ENCODE measurements around the gene EIF3I. TPM values are rescaled to one million over a fixed set of nuclear protein-coding genes. Genes with fewer than 3 reads are reported as not detected.

Gene EIF3I
- total and polyA plus RNA-seq, 2 of the 13 experiments (the other 11 are each of a cell fraction or from before 2014, with no cell fraction given) = 210 to 223 TPM

DNA sequence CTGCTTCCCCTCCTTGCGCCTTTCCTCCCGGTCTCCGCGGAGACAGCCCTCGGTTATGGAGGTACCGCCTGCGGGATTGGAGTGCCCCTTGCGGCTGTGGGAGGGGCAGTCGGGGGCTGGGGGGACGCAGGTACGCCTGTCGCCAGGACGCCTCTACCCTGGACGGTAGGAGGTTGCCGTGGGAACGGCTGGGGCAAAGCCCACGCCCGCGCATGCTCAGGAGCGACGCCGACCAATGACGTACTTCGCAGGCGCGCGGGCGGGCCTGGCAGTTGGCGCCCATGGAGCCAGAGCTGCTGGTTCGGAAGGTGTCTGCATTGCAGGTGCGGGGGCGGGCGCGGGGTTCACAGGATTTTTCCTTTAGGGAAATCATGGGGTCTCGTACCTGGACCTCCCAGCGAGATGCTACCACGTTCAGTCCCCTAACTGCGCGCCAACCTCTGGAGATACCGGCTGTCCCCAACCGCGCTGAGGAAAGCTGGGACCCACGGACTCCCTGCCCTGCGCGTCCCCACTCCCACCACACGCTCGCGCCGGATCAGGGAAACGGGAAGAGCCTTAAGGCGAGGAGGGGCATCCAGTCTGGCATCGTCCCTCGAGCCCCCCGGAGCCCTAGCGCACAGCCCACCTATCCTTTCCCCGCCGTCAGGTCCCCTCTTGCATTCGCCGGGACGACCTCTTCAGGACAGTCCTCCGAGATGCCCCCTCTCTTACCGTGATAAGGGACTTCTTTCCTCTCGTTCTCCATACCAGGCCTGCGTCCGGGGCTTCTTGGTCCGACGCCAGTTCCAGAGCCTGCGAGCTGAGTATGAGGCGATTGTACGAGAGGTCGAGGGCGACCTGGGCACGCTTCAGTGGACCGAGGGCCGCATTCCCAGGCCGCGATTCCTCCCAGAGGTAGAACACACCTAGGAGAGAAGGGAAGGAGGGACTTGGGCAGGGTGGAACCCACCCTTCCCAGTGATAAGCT, 16.5 kb upstream of the EIF3I start, which contains the start of gene IQCC (continued):
- TF ChIP-seq HCFC1 (IDR thresholded peaks at IDR 0.05; ENCODE audit: low read depth, low read length) (peak; percentile 30; the same call in 1 of the 2 replicates), SNAI1 (CRISPR knock-in tag; IDR thresholded peaks at IDR 0.05; ENCODE audit: borderline replicate concordance) (no peak), TEAD2 (CRISPR knock-in tag; IDR thresholded peaks at IDR 0.05) (no peak), HNRNPL (IDR thresholded peaks at IDR 0.05; ENCODE audit: low read depth, low read length) (no peak), ZMAT3 (CRISPR knock-in tag; conservative IDR thresholded peaks at IDR 0.05) (no peak), ZNF329 (CRISPR knock-in tag; IDR thresholded peaks at IDR 0.05; ENCODE audit: low read depth) (no peak), ZFP90 (CRISPR knock-in tag; IDR thresholded peaks at IDR 0.05; ENCODE audit: borderline replicate concordance) (no peak), ZNF343 (CRISPR knock-in tag; IDR thresholded peaks at IDR 0.05) (no peak), KAT2B (IDR thresholded peaks at IDR 0.05; ENCODE audit: borderline replicate concordance, low read depth, low read length) (no peak), ZNF800 (CRISPR knock-in tag; IDR thresholded peaks at IDR 0.05) (no peak), ZNF768 (CRISPR knock-in tag; IDR thresholded peaks at IDR 0.05) (no peak), XBP1 (CRISPR knock-in tag; IDR thresholded peaks at IDR 0.05) (no peak), ELF1 (CRISPR knock-in tag; IDR thresholded peaks at IDR 0.05) (no peak), KDM1A (CRISPR knock-in tag; IDR thresholded peaks at IDR 0.05) (no peak), BCLAF1 (IDR thresholded peaks at IDR 0.05) (no peak), SAFB2 (CRISPR knock-in tag; IDR thresholded peaks at IDR 0.05; ENCODE audit: borderline replicate concordance, low read depth) (0 out of 2 replicates have a peak, but pooled peaks have one; percentile 36), MTERF4 (CRISPR knock-in tag; IDR thresholded peaks at IDR 0.05) (0 out of 2 replicates have a peak, but pooled peaks have one; percentile 15), JUN (CRISPR knock-in tag; IDR thresholded peaks at IDR 0.05) (no peak)
- TF ChIP-seq, protein P1, sequence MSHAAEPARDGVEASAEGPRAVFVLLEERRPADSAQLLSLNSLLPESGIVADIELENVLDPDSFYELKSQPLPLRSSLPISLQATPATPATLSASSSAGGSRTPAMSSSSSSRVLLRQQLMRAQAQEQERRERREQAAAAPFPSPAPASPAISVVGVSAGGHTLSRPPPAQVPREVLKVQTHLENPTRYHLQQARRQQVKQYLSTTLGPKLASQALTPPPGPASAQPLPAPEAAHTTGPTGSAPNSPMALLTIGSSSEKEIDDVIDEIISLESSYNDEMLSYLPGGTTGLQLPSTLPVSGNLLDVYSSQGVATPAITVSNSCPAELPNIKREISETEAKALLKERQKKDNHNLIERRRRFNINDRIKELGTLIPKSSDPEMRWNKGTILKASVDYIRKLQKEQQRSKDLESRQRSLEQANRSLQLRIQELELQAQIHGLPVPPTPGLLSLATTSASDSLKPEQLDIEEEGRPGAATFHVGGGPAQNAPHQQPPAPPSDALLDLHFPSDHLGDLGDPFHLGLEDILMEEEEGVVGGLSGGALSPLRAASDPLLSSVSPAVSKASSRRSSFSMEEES (CRISPR knock-in tag; IDR thresholded peaks at IDR 0.05) = 0 out of 2 replicates have a peak, but pooled peaks have one; percentile 31
- TF ChIP-seq, protein P2, sequence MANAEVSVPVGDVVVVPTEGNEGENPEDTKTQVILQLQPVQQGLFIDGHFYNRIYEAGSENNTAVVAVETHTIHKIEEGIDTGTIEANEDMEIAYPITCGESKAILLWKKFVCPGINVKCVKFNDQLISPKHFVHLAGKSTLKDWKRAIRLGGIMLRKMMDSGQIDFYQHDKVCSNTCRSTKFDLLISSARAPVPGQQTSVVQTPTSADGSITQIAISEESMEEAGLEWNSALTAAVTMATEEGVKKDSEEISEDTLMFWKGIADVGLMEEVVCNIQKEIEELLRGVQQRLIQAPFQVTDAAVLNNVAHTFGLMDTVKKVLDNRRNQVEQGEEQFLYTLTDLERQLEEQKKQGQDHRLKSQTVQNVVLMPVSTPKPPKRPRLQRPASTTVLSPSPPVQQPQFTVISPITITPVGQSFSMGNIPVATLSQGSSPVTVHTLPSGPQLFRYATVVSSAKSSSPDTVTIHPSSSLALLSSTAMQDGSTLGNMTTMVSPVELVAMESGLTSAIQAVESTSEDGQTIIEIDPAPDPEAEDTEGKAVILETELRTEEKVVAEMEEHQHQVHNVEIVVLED (CRISPR knock-in tag; IDR thresholded peaks at IDR 0.05; ENCODE audit: borderline replicate concordance) = peak; percentile 68

Data from HepG2 (cell line).